Measurements from ENCODE around the gene PFKFB1. TPM values are rescaled to one million over a fixed set of nuclear protein-coding genes. Genes with fewer than 3 reads are reported as not detected.

The PFKFB1 gene
- total RNA-seq, 1 donor from 2014 or later, result not detected

DNA sequence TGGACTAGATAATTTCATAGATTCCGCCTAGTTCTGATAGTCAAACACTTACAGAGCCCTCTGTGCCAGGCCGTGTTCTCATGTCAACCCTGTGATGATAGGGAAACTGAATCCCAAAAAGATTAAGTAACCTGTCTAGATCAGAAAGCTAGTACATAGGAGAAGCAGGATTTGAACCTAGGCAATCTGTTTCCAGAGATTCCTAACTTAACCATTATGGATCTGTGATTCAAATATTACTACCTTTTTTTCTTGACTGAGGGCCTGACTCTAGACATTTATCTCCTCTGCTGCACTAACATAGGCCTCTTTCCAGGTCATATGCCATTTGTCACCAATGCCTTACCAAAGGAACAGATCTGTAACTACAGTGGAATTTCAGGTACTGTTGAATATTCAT lies 35.3 kb upstream of the PFKFB1 start:
- no peak for DNase-seq (ENCODE audit: low spot score in 2 of 2)
- Histone ChIP-seq H3K9me3 (no peaks in the 10 kb centered on the region), H3K36me3 (no peaks in the 10 kb centered on the region), H3K27ac (no peak overlapping the region), H3K27me3 (no peaks in the 10 kb centered on the region), H3K4me3 (no peak overlapping the region), H3K4me1 (no peaks in the 10 kb centered on the region)
- intact Hi-C loops (cut with DNase I), result no loop called here
- TF ChIP-seq CTCF (IDR thresholded peaks at IDR 0.05), result no peak

- intact Hi-C loops (cut with DNase I), result no loop called here
- no peaks in the 10 kb centered on the region for H3K36me3 ChIP-seq
- H3K9me3 ChIP-seq, result no peaks in the 10 kb centered on the region
- no peaks in the 10 kb centered on the region for H3K4me1 ChIP-seq
- TF ChIP-seq CTCF (IDR thresholded peaks at IDR 0.05), result no peak
- no peak overlapping the region for H3K27ac ChIP-seq
- no peak overlapping the region for H3K4me3 ChIP-seq
- DNase-seq (ENCODE audit: low spot score in 2 of 2), result no peak
- no peaks in the 10 kb centered on the region for H3K27me3 ChIP-seq
These were observed 34.6 kb upstream of the PFKFB1 start for GRCh38 chrX:55028611-55029010.

- TF ChIP-seq CTCF (IDR thresholded peaks at IDR 0.05), result no peak
- intact Hi-C loops (cut with DNase I), result no loop called here
These were observed 34.1 kb upstream of the PFKFB1 start for GRCh38 chrX:55028040-55028439.

GRCh38 chrX:55026840-55027239 lies 32.9 kb upstream of the PFKFB1 start:
- TF ChIP-seq CTCF (IDR thresholded peaks at IDR 0.05), result no peak
- Histone ChIP-seq H3K27me3 (no peaks in the 10 kb centered on the region), H3K36me3 (no peaks in the 10 kb centered on the region), H3K27ac (no peak overlapping the region), H3K4me3 (no peak overlapping the region), H3K9me3 (no peaks in the 10 kb centered on the region), H3K4me1 (no peaks in the 10 kb centered on the region)
- no peak for DNase-seq (ENCODE audit: low spot score in 2 of 2)
- intact Hi-C loops (cut with DNase I), result no loop called here

More at GRCh38 chrX:55028040-55028439, 34.1 kb upstream of the PFKFB1 start:
- H3K4me3 ChIP-seq, result no peak overlapping the region
- no peaks in the 10 kb centered on the region for H3K4me1 ChIP-seq
- H3K27ac ChIP-seq, result no peak overlapping the region
- no peaks in the 10 kb centered on the region for H3K9me3 ChIP-seq
- no peak for DNase-seq (ENCODE audit: low spot score in 2 of 2)
- H3K36me3 ChIP-seq, result no peaks in the 10 kb centered on the region
- no peaks in the 10 kb centered on the region for H3K27me3 ChIP-seq

DNA sequence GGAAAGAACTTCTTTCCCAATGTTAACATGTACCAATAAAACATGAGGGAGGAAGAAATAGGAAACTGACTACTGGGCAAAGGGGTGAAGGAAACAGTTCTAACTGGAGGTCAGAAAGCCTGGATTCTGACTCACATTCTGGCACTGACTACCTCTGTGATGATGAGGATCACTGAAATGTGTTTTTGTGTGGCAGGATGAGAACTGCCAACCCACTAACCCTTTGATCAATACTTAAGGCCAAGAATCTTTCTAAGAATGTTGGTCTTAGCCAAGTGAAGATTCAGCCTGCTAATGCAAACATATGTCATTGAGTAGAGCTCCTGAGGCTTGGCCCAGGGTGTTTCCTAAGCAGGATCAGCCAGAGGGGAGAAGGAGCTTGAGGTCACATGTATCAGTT lies 32.2 kb upstream of the PFKFB1 start:
- no peak for DNase-seq (ENCODE audit: low spot score in 2 of 2)
- no peak for TF ChIP-seq CTCF (IDR thresholded peaks at IDR 0.05)
- intact Hi-C loops (cut with DNase I), result no loop called here
- Histone ChIP-seq H3K4me1 (no peaks in the 10 kb centered on the region), H3K27ac (no peak overlapping the region), H3K36me3 (no peaks in the 10 kb centered on the region), H3K27me3 (no peaks in the 10 kb centered on the region), H3K9me3 (no peaks in the 10 kb centered on the region), H3K4me3 (no peak overlapping the region)

DNA sequence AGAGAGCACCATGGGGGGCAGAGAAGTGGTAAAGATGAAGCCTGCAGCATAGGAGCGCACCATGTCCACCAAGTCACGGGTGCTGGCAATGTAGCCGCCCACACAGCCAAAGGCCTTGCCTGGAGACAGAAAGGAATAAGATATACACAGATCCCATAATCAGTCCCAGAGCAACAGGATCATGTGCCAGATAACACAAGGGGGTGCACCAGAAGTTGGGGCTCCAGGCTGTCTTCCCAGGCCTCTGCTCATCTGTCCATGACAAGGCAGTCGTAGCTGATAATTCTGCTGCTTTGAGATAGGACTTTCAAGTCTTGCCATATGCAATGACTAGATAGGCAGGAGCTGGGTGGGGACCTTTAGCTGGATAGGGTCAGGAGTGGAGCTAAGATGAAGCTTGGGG lies 20.9 kb upstream of the PFKFB1 start:
- no peaks in the 10 kb centered on the region for H3K27me3 ChIP-seq
- intact Hi-C loops (cut with DNase I), result no loop called here

More for the DNA sequence above, 20.9 kb upstream of the PFKFB1 start:
- no peaks in the 10 kb centered on the region for H3K9me3 ChIP-seq
- no peaks in the 10 kb centered on the region for H3K36me3 ChIP-seq
- no peaks in the 10 kb centered on the region for H3K4me1 ChIP-seq
- H3K27ac ChIP-seq, result no peak overlapping the region
- TF ChIP-seq CTCF (IDR thresholded peaks at IDR 0.05), result no peak
- DNase-seq (ENCODE audit: low spot score in 2 of 2), result no peak
- no peak overlapping the region for H3K4me3 ChIP-seq

Measured in ascending aorta (tissue), 2 donors.